ENCODE data around the gene DOK4. TPM values are rescaled to one million over a fixed set of nuclear protein-coding genes. Genes with fewer than 3 reads are reported as not detected.

Gene DOK4
- total and polyA plus RNA-seq, 2 donors (not counting 3 experiments of a cell fraction or from before 2014, with no cell fraction given) = 22.3 to 23.4 TPM

- dilution Hi-C loops (cut with MboI; ENCODE audit: extremely low pct_ligation_motif_present, low sequenced_read_pairs) (no loop called here), intact Hi-C loops (cut with micrococcal nuclease) (no loop called here)
- no peak for FAIRE-seq
- Histone ChIP-seq H4K20me1 (replicated peaks; ENCODE audit: control insufficient read depth, extremely low read depth, insufficient read depth, low read length) (no peaks in the 10 kb centered on the region), H3K27ac (ENCODE audit: insufficient read depth, low read depth, low read length) (no peak overlapping the region), H3K9ac (replicated peaks; ENCODE audit: extremely low read depth, insufficient read depth, low read length) (no peak overlapping the region), H3K4me3 (replicated peaks in 1 of 3; ENCODE audit: insufficient read depth in 1 of 3, low read depth in 1 of 3, low read length in 3 of 3) (no peak overlapping the region), H3K4me1 (ENCODE audit: control insufficient read depth, extremely low read depth, insufficient read depth, low read length) (no peaks in the 10 kb centered on the region), H3K9me3 (replicated peaks; ENCODE audit: control insufficient read depth, insufficient read depth, low read length) (no peaks in the 10 kb centered on the region), H3K4me2 (ENCODE audit: insufficient read depth, low read length) (no peak overlapping the region), H2AFZ (ENCODE audit: low read depth, low read length) (no peak overlapping the region), H3K9me1 (replicated peaks; ENCODE audit: control insufficient read depth, extremely low read depth, insufficient read depth, low read length) (no peaks in the 10 kb centered on the region), H3K79me2 (ENCODE audit: control insufficient read depth, insufficient read depth, low read length) (no peaks in the 10 kb centered on the region), H3K27me3 (ENCODE audit: control insufficient read depth in 2 of 2, insufficient read depth in 2 of 2, low read length in 2 of 2) (no peaks in the 10 kb centered on the region), H3K36me3 (ENCODE audit: control insufficient read depth in 2 of 2, extremely low read depth in 1 of 2, insufficient read depth in 2 of 2, low read length in 2 of 2) (peaks cover 22 to 44% of the 10 kb centered on the region in 2 experiments)
- CTCF ChIA-PET = interaction anchor here (1.4 to 2.5 kb wide), 3 partner anchors 15 to 133 kb away, joined by 5 to 7 read pairs (median 5); no protein-coding TSS in a partner anchor
- no peak for TF ChIP-seq POLR2AphosphoS5 (IDR thresholded peaks at IDR 0.05; ENCODE audit: insufficient read depth, low read depth, low read length)
- no peak for TF ChIP-seq CTCF (IDR thresholded peaks at IDR 0.05; ENCODE audit: extremely low read depth in 1 of 2, insufficient read depth in 1 of 2, low read depth in 1 of 2, low read length in 2 of 2)
- no peak for TF ChIP-seq JUN (IDR thresholded peaks at IDR 0.05; ENCODE audit: borderline replicate concordance, insufficient read depth, insufficient read length, low read depth)
- TF ChIP-seq POLR2A (IDR thresholded peaks at IDR 0.05; ENCODE audit: low read depth, low read length) = no peak
- no peak for TF ChIP-seq EZH2 (IDR thresholded peaks at IDR 0.05; ENCODE audit: borderline replicate concordance, low read depth, low read length, severe bottlenecking)
- no peak for TF ChIP-seq GATA2 (IDR thresholded peaks at IDR 0.05; ENCODE audit: insufficient read depth, insufficient read length, low read depth, low read length)
- no peak for TF ChIP-seq MYC (IDR thresholded peaks at IDR 0.05; ENCODE audit: low read depth, low read length)
- TF ChIP-seq MAX (IDR thresholded peaks at IDR 0.05; ENCODE audit: insufficient read depth, insufficient read length) = no peak
- no peak for TF ChIP-seq FOS (IDR thresholded peaks at IDR 0.05; ENCODE audit: borderline replicate concordance, insufficient read depth, low read length)
- no peak for DNase-seq (ENCODE audit: low read depth, low spot score)
- POLR2A ChIA-PET = no interaction called here
- BruUV-seq (replicated peaks) = no TSS peak
Observed at GRCh38 chr16:57432989-57433388, 53.3 kb downstream of the DOK4 start.

All from endothelial cell of umbilical vein (primary cell).